HUES6 (cell line): ENCODE results near the gene IFNK.

Experiments used
- H3K27ac ChIP-seq: 2 replicates; pipeline ENCODE4 v1.7.0; 2013; ENCODE audit warnings: low read depth, mild to moderate bottlenecking, low read length, inconsistent platforms
- H3K27me3 ChIP-seq: 2 replicates; pipeline ENCODE4 v1.6.1; 2013; ENCODE audit warnings: low read length; ENCODE audit not compliant: control insufficient read depth, insufficient read depth
- H3K36me3 ChIP-seq: 2 replicates; pipeline ENCODE4 v1.6.1; 2013; ENCODE audit warnings: low read length; ENCODE audit not compliant: control insufficient read depth, insufficient read depth
- H3K4me1 ChIP-seq: 2 replicates; pipeline ENCODE4 v1.6.1; 2013; ENCODE audit warnings: low read length; ENCODE audit not compliant: control insufficient read depth, insufficient read depth
- H3K4me3 ChIP-seq: 2 replicates; pipeline ENCODE4 v1.5.1; 2013; ENCODE audit warnings: low read depth, low read length
- H3K9ac ChIP-seq: one replicate; pipeline ENCODE4 v1.6.1; 2013; ENCODE audit warnings: mild to moderate bottlenecking, low read length
- H3K9me3 ChIP-seq: 2 replicates; pipeline ENCODE4 v1.6.1; 2013; ENCODE audit warnings: low read depth, low read length; ENCODE audit not compliant: control insufficient read depth, insufficient read depth

Gene IFNK

DNA sequence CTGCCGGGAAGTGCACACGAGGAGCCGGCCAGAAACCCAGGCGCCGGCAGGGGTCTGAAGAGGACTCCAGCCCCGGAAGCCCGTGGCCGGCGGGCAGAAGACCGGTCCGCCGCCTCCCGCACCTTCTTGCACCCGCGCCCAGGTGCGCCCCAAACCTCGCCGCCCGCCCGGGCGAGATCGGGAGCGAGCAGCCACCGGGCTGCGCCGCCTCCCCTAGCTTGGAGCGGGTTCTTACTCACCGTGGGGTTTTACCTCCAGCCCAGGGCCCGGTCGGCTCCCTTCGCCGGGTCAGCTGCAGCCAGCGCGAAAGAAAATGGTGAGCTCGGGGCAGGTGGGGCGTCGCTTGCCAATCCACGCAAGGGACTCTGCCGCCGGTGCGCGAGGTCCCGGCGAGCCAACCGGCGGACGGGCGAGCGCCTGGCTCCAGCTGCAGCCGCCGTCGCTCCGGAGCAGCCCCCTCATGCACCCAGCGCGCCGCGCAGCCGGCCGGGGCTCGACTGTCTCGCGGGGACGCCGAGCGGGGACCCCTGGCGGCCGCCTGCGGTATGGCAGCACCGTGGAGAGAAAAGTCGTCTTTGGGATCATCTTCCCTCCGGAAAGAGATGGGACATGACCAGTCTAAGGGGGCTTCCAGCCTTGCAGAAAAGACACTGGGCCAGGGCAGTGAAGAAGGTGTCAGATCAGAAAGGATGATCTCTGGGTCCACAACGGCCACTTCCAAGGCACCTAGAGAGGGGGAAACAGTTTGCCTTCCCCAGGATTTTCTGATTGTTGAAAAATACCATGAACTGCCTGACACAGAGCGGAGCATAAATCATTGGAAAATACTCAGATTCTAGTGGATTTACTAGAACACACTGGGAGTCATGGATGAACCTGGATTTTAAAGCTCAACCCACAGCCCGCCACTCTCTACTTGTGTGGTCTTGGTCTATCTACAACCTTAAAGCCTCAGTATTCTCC lies 5.5 kb downstream of the IFNK start, which contains the start of gene MOB3B:
TSS of gene MOB3B (minus strand) at position 499 of the 963 bp plus-strand sequence. CDS start 74,264 bp downstream, outside the sequence.
- H3K9ac ChIP-seq: peak within 1 kb of the TSS; percentile 77
- H3K36me3 ChIP-seq: no peaks in the 10 kb centered on the region
- H3K27me3 ChIP-seq: peaks cover 10% of the 10 kb centered on the region; the same call in 1 of the 2 replicates
- H3K27ac ChIP-seq: peak within 1 kb of the TSS; percentile 51; the same call in 1 of the 2 replicates
- H3K4me1 ChIP-seq: peaks cover 20% of the 10 kb centered on the region
- peak within 1 kb of the TSS; percentile 75 for H3K4me3 ChIP-seq
- H3K9me3 ChIP-seq: no peaks in the 10 kb centered on the region

- Histone ChIP-seq H3K4me3 (no peak overlapping the region), H3K27ac (no peak overlapping the region), H3K9me3 (no peaks in the 10 kb centered on the region), H3K27me3 (peaks cover 10% of the 10 kb centered on the region; the same call in 1 of the 2 replicates), H3K4me1 (peaks cover 18% of the 10 kb centered on the region), H3K9ac (no peak overlapping the region), H3K36me3 (no peaks in the 10 kb centered on the region)
These were observed 7.0 kb downstream of the IFNK start for GRCh38 chr9:27530915-27531755.

GRCh38 chr9:27532046-27532445 lies 8.0 kb downstream of the IFNK start:
- Histone ChIP-seq H3K9me3 (no peaks in the 10 kb centered on the region), H3K27me3 (peaks cover 10% of the 10 kb centered on the region; the same call in 1 of the 2 replicates), H3K4me3 (no peak overlapping the region), H3K9ac (no peak overlapping the region), H3K4me1 (peaks cover 22% of the 10 kb centered on the region), H3K27ac (no peak overlapping the region), H3K36me3 (no peaks in the 10 kb centered on the region)

- no peaks in the 10 kb centered on the region for H3K27me3 ChIP-seq
- no peaks in the 10 kb centered on the region for H3K36me3 ChIP-seq
- peaks cover 13% of the 10 kb centered on the region for H3K4me1 ChIP-seq
- H3K4me3 ChIP-seq: no peak overlapping the region
- no peak overlapping the region for H3K9ac ChIP-seq
- no peaks in the 10 kb centered on the region for H3K9me3 ChIP-seq
- H3K27ac ChIP-seq: no peak overlapping the region
These were observed 9.2 kb downstream of the IFNK start for GRCh38 chr9:27533311-27533710.

- Histone ChIP-seq H3K9me3 (no peaks in the 10 kb centered on the region), H3K36me3 (no peaks in the 10 kb centered on the region), H3K27me3 (no peaks in the 10 kb centered on the region), H3K4me1 (peaks cover 13% of the 10 kb centered on the region), H3K9ac (no peak overlapping the region), H3K4me3 (no peak overlapping the region), H3K27ac (no peak overlapping the region)
These were observed 10.0 kb downstream of the IFNK start for GRCh38 chr9:27534131-27534530.

GRCh38 chr9:27534658-27535209 lies 10.6 kb downstream of the IFNK start:
- Histone ChIP-seq H3K36me3 (no peaks in the 10 kb centered on the region), H3K9ac (no peak overlapping the region), H3K4me1 (peaks cover 12% of the 10 kb centered on the region), H3K4me3 (no peak overlapping the region), H3K27me3 (no peaks in the 10 kb centered on the region), H3K9me3 (no peaks in the 10 kb centered on the region), H3K27ac (no peak overlapping the region)

DNA sequence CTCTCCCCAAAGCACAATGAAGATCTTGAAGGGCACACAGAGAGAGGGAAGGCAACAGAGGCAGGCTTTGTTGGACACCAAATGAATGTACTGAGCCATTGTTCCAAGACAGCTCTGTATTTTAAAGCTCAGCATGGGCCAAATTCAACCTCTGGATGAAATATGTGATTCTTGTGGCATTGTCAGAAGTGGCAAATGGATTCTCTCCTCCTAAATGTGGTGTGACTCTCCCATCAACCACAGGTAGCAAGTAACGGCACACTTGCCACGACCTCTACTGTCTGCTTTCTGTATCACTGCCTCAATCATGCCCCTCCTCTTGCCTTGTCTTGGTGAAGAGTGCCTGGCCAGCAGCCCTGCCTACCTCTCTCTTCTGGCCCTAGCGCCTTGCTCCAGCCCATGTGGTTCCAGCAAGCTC lies 11.6 kb downstream of the IFNK start:
- Histone ChIP-seq H3K9me3 (no peaks in the 10 kb centered on the region), H3K27ac (no peak overlapping the region), H3K27me3 (no peaks in the 10 kb centered on the region), H3K4me1 (peaks cover 8% of the 10 kb centered on the region), H3K4me3 (no peak overlapping the region), H3K36me3 (no peaks in the 10 kb centered on the region), H3K9ac (no peak overlapping the region)

GRCh38 chr9:27536168-27536567 lies 12.1 kb downstream of the IFNK start:
- Histone ChIP-seq H3K9me3 (no peaks in the 10 kb centered on the region), H3K27me3 (no peaks in the 10 kb centered on the region), H3K9ac (no peak overlapping the region), H3K36me3 (no peaks in the 10 kb centered on the region), H3K27ac (no peak overlapping the region), H3K4me3 (no peak overlapping the region), H3K4me1 (peaks cover 8% of the 10 kb centered on the region)

DNA sequence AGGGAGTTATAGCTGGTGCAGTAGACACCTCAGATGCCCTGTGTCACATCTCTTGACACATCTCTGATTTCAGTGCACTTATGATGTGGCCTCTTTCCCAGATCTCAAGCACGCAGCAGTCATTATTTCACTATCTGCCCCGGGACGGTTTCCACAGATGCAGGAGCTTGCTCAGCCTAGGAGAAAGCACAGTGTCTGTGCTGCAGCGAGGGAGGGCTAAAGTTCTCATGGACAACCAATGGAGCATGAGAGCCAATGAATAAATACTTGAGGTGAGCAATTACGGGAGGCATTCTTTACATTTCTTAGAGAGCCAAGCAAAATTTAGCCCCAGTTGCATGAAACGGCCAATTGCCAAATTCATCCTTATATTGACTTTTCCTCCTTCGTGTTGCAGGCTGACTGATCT lies 12.9 kb downstream of the IFNK start:
- H3K9me3 ChIP-seq: no peaks in the 10 kb centered on the region
- no peak overlapping the region for H3K9ac ChIP-seq
- H3K27me3 ChIP-seq: no peaks in the 10 kb centered on the region
- peaks cover 8% of the 10 kb centered on the region for H3K4me1 ChIP-seq
- H3K36me3 ChIP-seq: no peaks in the 10 kb centered on the region
- H3K27ac ChIP-seq: no peak overlapping the region
- H3K4me3 ChIP-seq: no peak overlapping the region

DNA sequence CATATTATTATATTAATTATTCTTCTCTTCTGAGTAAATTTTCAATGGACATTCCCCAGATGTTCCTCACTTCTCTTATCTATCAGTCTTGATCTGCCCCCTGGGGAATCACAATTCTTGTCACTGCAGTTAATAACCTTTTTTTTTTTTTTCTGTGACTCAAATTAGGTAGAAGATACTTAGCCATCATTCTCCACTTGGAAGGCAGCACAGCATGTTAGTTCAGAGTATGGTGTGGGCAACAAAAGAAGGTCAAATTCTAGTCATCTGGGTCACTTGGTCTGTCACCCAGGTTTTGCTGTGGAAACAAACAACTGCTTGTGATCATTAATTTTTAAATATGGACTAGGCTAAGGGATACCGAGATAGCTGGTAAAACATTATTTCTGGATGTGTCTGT lies 13.7 kb downstream of the IFNK start:
- Histone ChIP-seq H3K36me3 (no peaks in the 10 kb centered on the region), H3K9me3 (no peaks in the 10 kb centered on the region), H3K27me3 (no peaks in the 10 kb centered on the region), H3K4me3 (no peak overlapping the region), H3K27ac (no peak overlapping the region), H3K4me1 (peaks cover 8% of the 10 kb centered on the region), H3K9ac (no peak overlapping the region)
